Stimulated activated CD4-positive, alpha-beta T cell treated with anti-CD3 and anti-CD28 coated beads, Interleukin-4, amount 100 ng/mL, for 48 hours (primary cell): ENCODE results near the gene MEAK7.

Experiments used
- DNase-seq, 2 donors: peaks; one replicate each; pipeline ENCODE4 v3.0.0-alpha.2; 2020; ENCODE audit warnings: low read depth in 2 of 2

Gene MEAK7

GRCh38 chr16:84487358-84487757 is 17.1 kb downstream of the MEAK7 start:
- no peak for DNase-seq

- no peak for DNase-seq
Measured at GRCh38 chr16:84486551-84487235, 17.8 kb downstream of the MEAK7 start.

- DNase-seq, result no peak
Measured at GRCh38 chr16:84486126-84486525, 18.3 kb downstream of the MEAK7 start.

GRCh38 chr16:84485255-84486010 is 19.0 kb downstream of the MEAK7 start:
- no peak for DNase-seq

GRCh38 chr16:84484579-84485254 is 19.7 kb downstream of the MEAK7 start:
- DNase-seq, result no peak

- DNase-seq, result no peak
Measured at GRCh38 chr16:84483882-84484565, 20.4 kb downstream of the MEAK7 start.

GRCh38 chr16:84482951-84483881 is 21.2 kb downstream of the MEAK7 start:
- DNase-seq, result no peak

GRCh38 chr16:84482001-84482891 is 22.2 kb downstream of the MEAK7 start:
- no peak for DNase-seq

- DNase-seq, result no peak
Measured at GRCh38 chr16:84481051-84481735, 23.3 kb downstream of the MEAK7 start.

GRCh38 chr16:84479716-84480450 is 24.6 kb downstream of the MEAK7 start:
- DNase-seq, result no peak

GRCh38 chr16:84478172-84478947 is 26.1 kb downstream of the MEAK7 start:
- DNase-seq, result no peak

- no peak for DNase-seq
Measured at GRCh38 chr16:84477661-84478060, 26.8 kb downstream of the MEAK7 start.

- no peak for DNase-seq
Measured at GRCh38 chr16:84476401-84476800, 28.1 kb downstream of the MEAK7 start.

- DNase-seq, result no peak
Measured at GRCh38 chr16:84475643-84476240, 28.7 kb downstream of the MEAK7 start.

GRCh38 chr16:84471966-84472365 is 32.5 kb downstream of the MEAK7 start:
- DNase-seq, result no peak

- no peak for DNase-seq
Measured at GRCh38 chr16:84471316-84471715, 33.1 kb downstream of the MEAK7 start.

- no peak for DNase-seq
Measured at GRCh38 chr16:84467709-84468108, 36.8 kb downstream of the MEAK7 start.

GRCh38 chr16:84467256-84467655 is 37.2 kb downstream of the MEAK7 start:
- no peak for DNase-seq
